ENCODE results near the gene PACRG. TPM values are rescaled to one million over a fixed set of nuclear protein-coding genes. Genes with fewer than 3 reads are reported as not detected.

The PACRG gene
- total RNA-seq, 1 experiment from 2014 or later = 0.26 TPM

- Histone ChIP-seq H3K9ac (ENCODE audit: extremely low read depth, insufficient read length, low read length) (no peak overlapping the region), H3K14ac (ENCODE audit: insufficient read depth, low read length) (no peak overlapping the region), H4K5ac (ENCODE audit: insufficient read length, low read depth, low read length) (no peak overlapping the region), H3K27me3 (ENCODE audit: insufficient read depth, low read length) (no peaks in the 10 kb centered on the region; the same call in 1 of the 2 replicates), H2AFZ (ENCODE audit: low read length) (no peak overlapping the region), H3K56ac (ENCODE audit: insufficient read length, low read depth, low read length) (no peak overlapping the region), H3K23ac (ENCODE audit: insufficient read length, low read depth, low read length) (no peak overlapping the region), H2AK5ac (ENCODE audit: insufficient read length, low read length) (no peak overlapping the region), H3K4me2 (ENCODE audit: insufficient read depth, insufficient read length, low read length) (no peak overlapping the region), H4K91ac (ENCODE audit: insufficient read length, low read depth, low read length) (no peak overlapping the region), H3K79me1 (ENCODE audit: insufficient read depth, low read depth, low read length, poor library complexity, severe bottlenecking) (no peaks in the 10 kb centered on the region), H3K4me1 (ENCODE audit: insufficient read depth, low read length) (no peaks in the 10 kb centered on the region; the same call in 1 of the 2 replicates), H4K8ac (replicated peaks; ENCODE audit: insufficient read length, low read depth, low read length) (no peak overlapping the region), H4K20me1 (ENCODE audit: control insufficient read depth, insufficient read depth, insufficient read length) (no peaks in the 10 kb centered on the region), H2BK12ac (ENCODE audit: insufficient read length, low read depth, low read length) (no peak overlapping the region), H3K9me3 (ENCODE audit: control insufficient read depth, low read depth, low read length) (no peaks in the 10 kb centered on the region), H3K23me2 (ENCODE audit: insufficient read length, low read depth, low read length, poor library complexity, severe bottlenecking) (no peaks in the 10 kb centered on the region), H3K4ac (ENCODE audit: low read depth, low read length) (no peak overlapping the region), H2BK20ac (ENCODE audit: low read depth, low read length, poor library complexity, severe bottlenecking) (no peak overlapping the region), H2BK15ac (ENCODE audit: low read depth, low read length) (no peak overlapping the region), H2BK5ac (ENCODE audit: insufficient read length, low read length) (no peak overlapping the region), H3T11ph (ENCODE audit: low read length) (no peak overlapping the region), H3K79me2 (ENCODE audit: insufficient read depth, low read length) (no peaks in the 10 kb centered on the region), H2BK120ac (ENCODE audit: low read depth, low read length, poor library complexity, severe bottlenecking) (no peak overlapping the region), H3K18ac (ENCODE audit: insufficient read length, low read depth, low read length) (no peak overlapping the region), H3K27ac (ENCODE audit: insufficient read length, low read depth, low read length) (no peak overlapping the region)
- Mint-ChIP-seq H3K27ac (no peak overlapping the region), H3K9me3 (peaks cover 0 to 7% of the 10 kb centered on the region in 2 experiments; a peak in 3 of 5 replicates), H3K4me1 (peaks cover 23 to 30% of the 10 kb centered on the region in 2 experiments), H3K4me3 (no peak overlapping the region), H3K27me3 (ENCODE audit: low read depth) (peaks cover 12% of the 10 kb centered on the region), H3K36me3 (ENCODE audit: insufficient read depth in 1 of 3, low read depth in 3 of 3) (peaks cover 3 to 10% (median 4%) of the 10 kb centered on the region in 3 experiments; a peak in 4 of 7 replicates)
- TF ChIP-seq CTCF (conservative IDR thresholded peaks at IDR 0.05) = no peak
- no CpG with 5 or more reads among the region's 9 CpGs for WGBS (ENCODE audit: extremely low coverage, insufficient read length, low lambda C conversion rate)
- DNase-seq = no peak
Observed at GRCh38 chr6:163331245-163331644, 603.5 kb downstream of the PACRG start.
